NCI-H748 treated with DMSO at 0.1 percent for 48 hours (cell line): Measurements from ENCODE around the gene LRMDA.

Experiments
- DNase-seq: peaks from one replicate; lab custom pipeline; 2025; lab: John Stamatoyannopoulos, UW

The LRMDA gene

GRCh38 chr10:76274933-76275332 is 843.5 kb downstream of the LRMDA start:
- DNase-seq: no peak

DNA sequence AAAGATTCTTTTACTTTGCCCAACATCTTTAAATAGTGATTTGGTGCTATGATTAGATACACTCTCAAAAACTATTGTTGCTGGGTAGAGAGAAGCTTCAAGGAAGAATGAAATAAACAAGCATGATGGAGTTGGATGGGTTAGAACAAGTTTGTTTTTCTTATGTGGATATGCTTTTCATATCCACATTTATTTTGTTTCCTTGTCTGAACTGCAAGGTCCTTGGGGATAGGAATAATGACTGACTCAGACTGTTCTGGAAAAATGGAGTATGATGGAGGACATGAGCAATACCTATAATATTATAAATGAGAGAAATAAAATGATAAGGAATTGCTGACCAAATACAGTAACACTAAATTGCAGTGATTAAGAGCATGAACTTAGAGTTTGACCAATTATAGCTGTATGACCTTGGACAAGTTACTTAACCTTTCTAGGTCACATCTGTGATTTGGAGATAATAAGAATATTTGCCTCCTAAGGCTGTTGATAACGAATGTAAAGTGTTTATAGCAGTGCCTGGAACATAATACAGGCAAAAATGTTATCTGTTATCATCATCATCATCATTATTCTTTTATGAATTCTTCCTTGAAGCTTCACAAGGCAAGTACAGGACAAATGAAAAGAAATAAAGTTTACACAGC is 847.5 kb downstream of the LRMDA start:
- DNase-seq: no peak

GRCh38 chr10:76281659-76282058 is 850.2 kb downstream of the LRMDA start:
- DNase-seq: no peak

DNA sequence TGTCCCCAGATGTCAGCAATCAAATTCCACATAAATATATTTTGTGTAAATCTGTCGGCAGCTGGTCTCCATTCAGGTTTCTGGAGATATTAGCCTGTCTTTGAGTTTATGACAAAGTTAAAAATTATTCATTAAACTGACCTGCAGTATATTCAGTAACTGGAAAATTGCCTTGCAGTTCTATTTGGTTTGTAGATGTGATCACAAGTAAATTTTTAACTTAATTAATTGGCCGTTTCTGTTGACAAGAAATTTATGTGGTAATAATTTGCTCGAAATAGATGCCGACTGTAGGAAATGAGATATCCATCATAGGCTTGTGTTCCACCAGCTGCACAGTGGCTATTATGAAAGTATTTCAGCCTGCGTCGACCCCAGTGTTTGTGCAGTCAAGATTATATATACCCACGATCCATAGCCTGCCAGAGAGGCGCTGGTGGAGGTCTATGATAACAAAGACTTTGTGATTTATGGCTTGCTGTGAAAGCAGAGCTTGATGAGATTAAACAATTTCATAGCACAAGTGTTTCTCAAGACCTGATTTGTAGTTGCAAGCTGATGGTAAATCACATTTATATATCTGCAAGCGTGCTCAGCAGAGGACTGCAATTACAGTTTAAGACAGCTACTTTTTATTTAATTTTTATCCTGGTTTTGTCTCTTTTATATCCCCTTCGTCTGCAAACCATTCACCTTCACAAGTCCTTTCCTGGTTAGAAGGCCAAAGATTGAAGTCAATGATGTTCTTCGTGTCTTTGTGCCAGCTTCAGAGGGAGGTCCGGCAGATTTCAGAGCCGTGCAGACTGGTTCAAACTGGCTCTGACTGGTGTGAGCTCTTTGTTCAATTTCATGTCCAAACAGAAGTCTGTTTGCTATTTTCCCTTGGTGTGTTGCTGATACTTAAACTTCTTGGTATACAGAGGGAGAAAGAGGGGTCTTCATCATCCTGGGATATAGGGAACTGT is 850.9 kb downstream of the LRMDA start:
- peak; percentile 23 for DNase-seq

GRCh38 chr10:76284351-76284750 is 852.9 kb downstream of the LRMDA start:
- DNase-seq: no peak

GRCh38 chr10:76285012-76285411 is 853.6 kb downstream of the LRMDA start:
- DNase-seq: no peak

- no peak for DNase-seq
Measured at GRCh38 chr10:76285515-76285914, 854.1 kb downstream of the LRMDA start.

GRCh38 chr10:76286536-76286935 is 855.1 kb downstream of the LRMDA start:
- DNase-seq: no peak

DNA sequence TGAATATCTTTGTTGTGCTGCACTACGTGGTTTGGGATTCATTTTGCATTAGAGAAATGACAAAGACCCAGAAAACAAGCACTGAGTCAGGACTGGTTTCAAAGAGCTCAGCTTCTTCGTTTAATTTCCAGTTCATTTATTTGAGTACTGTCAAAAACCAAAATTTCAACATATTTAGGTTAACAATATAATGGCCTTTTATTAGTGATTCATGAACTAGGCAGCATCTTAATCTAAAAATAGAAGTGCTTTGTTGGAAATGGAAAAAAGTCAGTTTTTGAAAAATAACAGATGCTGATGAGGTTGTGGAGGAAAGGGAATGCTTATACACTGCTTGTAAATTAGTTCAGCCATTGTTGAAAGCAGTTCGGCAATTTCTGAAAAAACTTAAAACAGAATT is 856.4 kb downstream of the LRMDA start:
- DNase-seq: no peak

- DNase-seq: no peak
Measured at GRCh38 chr10:76291175-76291574, 859.8 kb downstream of the LRMDA start.

DNA sequence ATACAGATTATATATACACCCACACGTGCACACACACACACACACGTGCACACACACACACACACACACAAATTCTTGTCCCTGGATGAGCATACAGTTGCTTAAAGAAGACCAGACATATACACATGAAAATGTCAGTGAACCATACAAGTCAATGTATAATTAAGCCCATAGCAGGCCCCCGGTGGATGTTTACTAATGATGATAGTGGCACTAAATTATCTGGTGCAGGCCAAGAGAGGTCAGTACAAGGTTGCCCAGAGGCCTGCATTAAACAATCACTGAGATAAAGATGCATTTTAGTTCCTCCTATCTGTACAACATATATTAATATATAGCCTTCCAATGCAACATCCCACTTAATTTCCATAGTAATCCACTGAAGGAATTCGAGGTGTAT is 860.5 kb downstream of the LRMDA start:
- no peak for DNase-seq

DNA sequence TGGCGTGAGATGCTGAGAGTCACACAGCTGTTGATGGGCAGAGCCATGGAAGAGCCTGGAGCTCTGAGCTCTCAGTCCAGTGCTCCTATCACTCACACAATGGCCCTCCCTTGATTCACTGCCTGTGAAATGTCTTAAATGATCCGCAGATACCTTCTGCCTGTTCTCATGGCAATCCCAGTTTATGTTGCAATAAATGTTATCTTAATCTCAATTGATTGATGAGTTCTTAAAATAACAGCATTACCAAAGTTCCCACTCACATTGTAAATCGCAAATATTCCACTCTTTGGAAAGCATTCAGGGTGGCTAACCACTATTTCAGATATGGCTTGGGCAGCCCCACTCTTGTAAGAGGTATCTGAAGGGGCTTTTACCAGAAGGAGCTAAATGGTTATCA is 865.5 kb downstream of the LRMDA start:
- DNase-seq: no peak

DNA sequence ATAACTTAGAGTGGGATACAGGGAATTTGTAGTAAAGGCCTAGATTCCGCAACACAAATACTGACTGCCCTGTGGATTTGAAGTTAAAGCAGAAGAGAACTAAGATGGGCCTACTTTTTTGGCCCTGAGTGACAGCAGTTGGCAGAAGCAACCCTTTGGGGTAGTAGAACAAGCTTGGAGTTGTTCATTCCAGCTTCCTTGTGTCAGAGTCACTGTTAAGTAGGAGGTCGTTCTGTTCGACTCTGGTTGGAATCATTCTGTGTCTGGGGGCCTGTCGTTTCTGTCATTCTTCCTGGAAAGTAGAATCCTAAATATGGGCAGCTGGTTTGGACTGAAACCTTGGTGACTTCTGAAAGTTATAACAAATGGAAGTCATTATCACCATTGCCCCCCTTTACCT is 865.9 kb downstream of the LRMDA start:
- DNase-seq: no peak

- DNase-seq: peak; percentile 68
Measured at GRCh38 chr10:76297780-76298281, 866.4 kb downstream of the LRMDA start.

DNA sequence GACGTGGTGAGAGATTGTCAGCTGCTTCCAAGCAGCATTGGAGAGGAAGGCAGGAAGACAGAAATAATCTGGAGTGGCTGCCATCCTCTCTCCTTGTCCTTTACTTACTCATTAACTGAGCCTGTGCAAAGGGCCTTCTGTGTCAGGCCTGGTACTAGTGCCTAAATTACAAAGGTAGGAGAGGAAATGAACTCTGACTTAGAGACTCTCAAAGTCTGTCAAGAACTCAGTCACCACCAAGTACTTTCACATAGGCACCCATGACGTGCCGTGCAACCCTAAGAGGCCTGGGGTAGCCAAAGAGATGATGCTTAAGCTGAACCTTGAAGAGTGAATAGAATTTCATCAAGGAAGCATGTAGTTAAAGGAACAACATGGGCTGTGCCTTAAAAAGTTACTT is 866.9 kb downstream of the LRMDA start:
- DNase-seq: no peak

DNA sequence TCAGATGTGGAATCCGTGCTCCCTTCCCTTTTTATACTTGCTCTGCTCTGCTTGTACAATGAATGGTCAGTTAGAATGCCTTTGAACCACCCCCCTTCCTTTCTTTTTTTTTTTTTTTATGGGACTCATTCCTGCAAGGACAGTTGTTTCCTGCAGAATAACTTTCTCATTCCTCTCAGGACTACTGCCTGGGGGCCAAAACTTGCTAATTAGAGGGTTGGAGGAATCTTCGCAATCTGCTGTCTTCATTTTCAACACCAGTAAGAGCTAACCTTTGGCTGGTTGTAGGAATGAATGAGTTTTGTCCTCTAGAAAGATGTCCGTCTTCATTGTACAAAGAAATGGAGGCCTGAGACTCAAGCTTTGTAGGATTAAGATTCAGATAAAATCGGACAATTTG is 868.1 kb downstream of the LRMDA start:
- DNase-seq: no peak

- no peak for DNase-seq
Measured at GRCh38 chr10:76301211-76301610, 869.8 kb downstream of the LRMDA start.

DNA sequence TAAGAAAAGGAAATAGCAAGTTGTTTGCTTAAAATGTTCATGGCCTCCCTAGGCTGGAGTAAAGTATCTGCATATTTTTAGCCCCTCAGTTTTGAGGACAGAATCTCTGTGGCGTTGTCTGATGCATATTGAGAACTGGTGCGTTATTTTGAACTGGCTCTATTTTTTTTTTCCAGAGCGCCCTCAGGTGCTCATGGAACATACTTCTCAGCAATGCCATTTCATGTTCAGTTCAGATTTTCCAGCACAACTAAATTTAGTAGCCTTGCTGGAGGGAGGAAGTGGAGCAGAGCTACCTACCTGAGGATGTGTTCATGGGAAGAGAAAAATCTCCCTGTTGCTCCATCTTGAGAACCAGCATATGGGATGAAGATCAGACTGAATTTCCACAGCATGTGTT is 870.5 kb downstream of the LRMDA start:
- peak; percentile 29 for DNase-seq

DNA sequence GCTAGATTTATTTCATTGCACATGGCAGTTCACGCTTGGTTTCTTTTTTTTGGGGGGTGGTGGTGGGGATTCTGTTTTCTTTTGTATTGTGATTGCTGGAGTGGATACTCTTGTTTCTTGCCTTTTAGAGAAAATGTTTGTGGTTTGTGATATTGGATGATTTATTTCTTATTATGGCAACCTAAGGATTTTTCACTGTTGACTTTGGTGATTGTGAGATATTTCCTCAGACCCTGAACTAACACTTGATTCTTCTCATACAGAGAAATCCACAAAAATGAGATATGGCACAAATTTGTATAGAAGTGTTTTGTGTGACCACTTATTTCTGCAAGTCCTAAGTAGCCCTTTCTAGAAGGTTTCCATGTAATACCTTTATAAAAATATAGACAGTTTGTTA is 871.1 kb downstream of the LRMDA start:
- DNase-seq: no peak

GRCh38 chr10:76302961-76303630 is 871.7 kb downstream of the LRMDA start:
- DNase-seq: no peak

GRCh38 chr10:76303682-76304316 is 872.4 kb downstream of the LRMDA start:
- peak; percentile 71 for DNase-seq
